Right atrium auricular region (tissue), 2 donors: ENCODE data around the gene STXBP1. TPM values are rescaled to one million over a fixed set of nuclear protein-coding genes. Genes with fewer than 3 reads are reported as not detected.

Source experiments
- DNase-seq: peaks from one replicate; pipeline ENCODE4 v3.0.0-alpha.2; 2019; ENCODE audit warnings: low spot score
- H3K27ac ChIP-seq, 2 donors: fragments of 200-600 bp; sonication (generic); 1 replicate in 1 of 2; 2 replicates in 1 of 2; pipeline ENCODE4 v1.5.1; 2016 to 2019
- H3K27me3 ChIP-seq, 2 donors: fragments of 200-600 bp; sonication (generic); one replicate each; pipeline versions ENCODE4 v1.5.1 to v1.6.0; 2017 to 2019
- H3K36me3 ChIP-seq: fragments of 200-600 bp; sonication (generic); one replicate; pipeline ENCODE4 v1.5.1; 2016
- H3K4me1 ChIP-seq, 2 donors: fragments of 200-600 bp; sonication (generic); one replicate each; pipeline versions ENCODE4 v1.5.1 to v1.6.0; 2017 to 2019
- H3K4me3 ChIP-seq, 2 donors: fragments of 200-600 bp; sonication (generic); 1 replicate in 1 of 2; 2 replicates in 1 of 2; pipeline ENCODE4 v1.5.1; 2017 to 2019; ENCODE audit warnings: mild to moderate bottlenecking in 1 of 2, moderate library complexity in 1 of 2
- H3K9me3 ChIP-seq, 2 donors: fragments of 200-600 bp; sonication (generic); one replicate each; pipeline ENCODE4 v1.5.1; 2019
- total RNA-seq, 2 donors: library from RNA; depleted of rRNA; stranded (reverse); fragments of >200 nt; gene quantifications; one replicate each; pipeline ENCODE4 v1.1.0, GENCODE V29; 2016
- TF ChIP-seq, protein P1 (sequence below), 2 donors: fragments of 200-600 bp; sonication (generic); IDR thresholded peaks; one replicate each; pipeline ENCODE4 v1.5.1; 2019; ENCODE audit warnings: antibody characterized with exemption in 2 of 2

STXBP1 gene
- total RNA-seq, 2 donors from 2014 or later: 44.9 to 72.8 TPM

DNA sequence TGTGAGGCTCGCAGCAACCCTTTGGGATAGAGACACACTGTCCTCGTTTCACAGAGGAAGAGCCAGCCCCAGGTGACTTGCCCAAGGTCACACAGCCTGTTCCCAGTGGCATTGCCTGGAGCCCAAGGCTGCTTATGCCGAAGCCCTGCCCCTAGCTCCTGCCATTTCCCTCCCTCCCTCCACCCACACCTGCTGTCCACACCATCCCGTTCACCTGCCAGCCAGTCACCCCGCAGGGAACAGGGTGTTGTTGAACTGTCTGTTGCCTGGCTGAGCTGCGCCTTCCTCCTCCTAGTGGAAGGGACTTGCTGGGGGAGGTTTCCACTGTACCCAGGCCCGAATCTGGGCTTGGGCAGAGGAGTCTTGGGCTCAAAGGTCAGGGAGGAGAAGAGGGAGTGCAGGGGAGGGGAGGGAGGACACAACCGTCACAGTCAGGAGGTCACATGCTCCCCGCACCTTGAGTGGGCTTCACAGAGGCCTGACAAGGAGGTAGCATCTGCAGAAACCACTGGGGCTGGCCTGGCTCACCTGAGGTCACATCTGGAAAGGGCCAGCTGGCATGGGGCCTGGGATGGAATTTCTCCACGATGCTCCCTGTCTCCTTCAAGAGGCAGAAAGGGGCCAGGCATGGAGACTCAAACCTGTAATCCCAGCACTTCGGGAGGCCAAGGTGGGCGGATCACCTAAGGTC is 110.1 kb downstream of the STXBP1 start:
- H3K4me1 ChIP-seq: peaks cover 0 to 13% of the 10 kb centered on the region in 2 donors
- no peak overlapping the region for H3K4me3 ChIP-seq
- no peak overlapping the region for H3K27ac ChIP-seq
- no peaks in the 10 kb centered on the region for H3K36me3 ChIP-seq
- no peaks in the 10 kb centered on the region for H3K27me3 ChIP-seq
- H3K9me3 ChIP-seq: no peaks in the 10 kb centered on the region
- TF ChIP-seq, protein P1, sequence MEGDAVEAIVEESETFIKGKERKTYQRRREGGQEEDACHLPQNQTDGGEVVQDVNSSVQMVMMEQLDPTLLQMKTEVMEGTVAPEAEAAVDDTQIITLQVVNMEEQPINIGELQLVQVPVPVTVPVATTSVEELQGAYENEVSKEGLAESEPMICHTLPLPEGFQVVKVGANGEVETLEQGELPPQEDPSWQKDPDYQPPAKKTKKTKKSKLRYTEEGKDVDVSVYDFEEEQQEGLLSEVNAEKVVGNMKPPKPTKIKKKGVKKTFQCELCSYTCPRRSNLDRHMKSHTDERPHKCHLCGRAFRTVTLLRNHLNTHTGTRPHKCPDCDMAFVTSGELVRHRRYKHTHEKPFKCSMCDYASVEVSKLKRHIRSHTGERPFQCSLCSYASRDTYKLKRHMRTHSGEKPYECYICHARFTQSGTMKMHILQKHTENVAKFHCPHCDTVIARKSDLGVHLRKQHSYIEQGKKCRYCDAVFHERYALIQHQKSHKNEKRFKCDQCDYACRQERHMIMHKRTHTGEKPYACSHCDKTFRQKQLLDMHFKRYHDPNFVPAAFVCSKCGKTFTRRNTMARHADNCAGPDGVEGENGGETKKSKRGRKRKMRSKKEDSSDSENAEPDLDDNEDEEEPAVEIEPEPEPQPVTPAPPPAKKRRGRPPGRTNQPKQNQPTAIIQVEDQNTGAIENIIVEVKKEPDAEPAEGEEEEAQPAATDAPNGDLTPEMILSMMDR (IDR thresholded peaks at IDR 0.05): no peak
- no peak for DNase-seq

DNA sequence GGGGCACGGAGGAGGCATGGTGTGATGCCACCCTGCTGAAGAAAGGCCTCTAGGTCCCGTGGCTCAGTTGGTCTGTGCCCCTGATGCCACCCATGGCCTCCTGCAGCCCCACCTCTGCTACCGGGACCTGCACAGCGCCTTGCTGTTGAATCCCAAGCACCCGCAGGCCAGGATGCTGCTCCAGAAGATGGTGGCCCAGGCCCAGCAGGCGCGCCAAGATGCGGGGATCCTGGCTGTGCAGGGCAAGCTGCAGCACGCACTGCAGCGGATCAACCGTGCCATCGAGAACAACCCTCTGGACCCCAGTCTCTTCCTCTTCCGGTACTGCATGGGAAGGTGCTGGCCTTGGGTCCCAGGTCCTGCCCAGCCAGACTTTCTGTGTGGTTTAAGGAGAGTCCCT is 110.9 kb downstream of the STXBP1 start:
- DNase-seq: no peak
- no peaks in the 10 kb centered on the region for H3K36me3 ChIP-seq
- no peaks in the 10 kb centered on the region for H3K9me3 ChIP-seq
- TF ChIP-seq, protein P1 (IDR thresholded peaks at IDR 0.05): no peak
- no peak overlapping the region for H3K27ac ChIP-seq
- no peaks in the 10 kb centered on the region for H3K27me3 ChIP-seq
- peaks cover 0 to 13% of the 10 kb centered on the region in 2 donors for H3K4me1 ChIP-seq
- H3K4me3 ChIP-seq: no peak overlapping the region

DNA sequence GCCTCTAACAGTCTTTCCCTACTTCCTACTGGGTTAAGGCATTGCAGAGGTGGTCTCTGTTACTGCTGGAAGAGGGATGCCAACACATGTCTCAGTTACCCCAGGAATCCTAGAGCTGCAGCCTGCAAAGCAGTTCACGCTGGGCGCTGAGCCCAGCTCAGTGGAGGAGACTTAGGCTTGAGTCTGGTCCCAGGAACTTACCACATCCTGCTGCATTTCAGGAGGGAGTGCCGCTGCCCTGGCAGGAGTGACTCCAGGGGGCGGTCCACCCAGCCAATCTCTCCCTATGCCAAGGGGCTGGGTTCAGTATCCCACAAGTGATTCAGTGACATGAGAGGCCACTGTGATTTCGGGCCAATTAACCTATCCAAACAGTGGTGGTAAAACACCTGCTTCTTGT is 111.4 kb downstream of the STXBP1 start:
- no peaks in the 10 kb centered on the region for H3K9me3 ChIP-seq
- H3K4me3 ChIP-seq: no peak overlapping the region

DNA sequence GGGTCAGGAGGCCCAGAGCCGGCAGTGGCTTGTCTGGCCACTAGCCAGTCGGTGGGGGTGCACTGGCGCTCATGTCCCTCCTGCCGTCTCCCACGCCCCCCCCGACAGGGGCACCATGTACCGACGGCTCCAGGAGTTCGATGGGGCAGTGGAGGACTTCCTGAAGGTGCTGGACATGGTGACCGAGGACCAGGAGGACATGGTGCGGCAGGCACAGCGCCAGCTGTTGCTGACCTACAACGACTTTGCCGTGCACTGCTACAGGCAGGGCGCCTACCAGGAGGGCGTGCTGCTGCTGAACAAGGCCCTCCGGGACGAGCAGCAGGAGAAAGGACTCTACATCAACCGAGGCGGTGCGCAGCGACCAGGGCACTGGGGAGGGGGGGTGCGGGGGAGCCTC is 111.9 kb downstream of the STXBP1 start:
- peaks cover 0 to 13% of the 10 kb centered on the region in 2 donors for H3K4me1 ChIP-seq
- H3K4me3 ChIP-seq: no peak overlapping the region
- DNase-seq: no peak
- no peaks in the 10 kb centered on the region for H3K27me3 ChIP-seq
- H3K9me3 ChIP-seq: no peaks in the 10 kb centered on the region
- TF ChIP-seq, protein P1 (IDR thresholded peaks at IDR 0.05): no peak
- H3K36me3 ChIP-seq: no peaks in the 10 kb centered on the region
- H3K27ac ChIP-seq: no peak overlapping the region

More for the DNA sequence above, 111.4 kb downstream of the STXBP1 start:
- TF ChIP-seq, protein P1 (IDR thresholded peaks at IDR 0.05): no peak
- no peak overlapping the region for H3K27ac ChIP-seq
- no peaks in the 10 kb centered on the region for H3K36me3 ChIP-seq
- no peaks in the 10 kb centered on the region for H3K27me3 ChIP-seq
- DNase-seq: no peak
- H3K4me1 ChIP-seq: peaks cover 0 to 13% of the 10 kb centered on the region in 2 donors

DNA sequence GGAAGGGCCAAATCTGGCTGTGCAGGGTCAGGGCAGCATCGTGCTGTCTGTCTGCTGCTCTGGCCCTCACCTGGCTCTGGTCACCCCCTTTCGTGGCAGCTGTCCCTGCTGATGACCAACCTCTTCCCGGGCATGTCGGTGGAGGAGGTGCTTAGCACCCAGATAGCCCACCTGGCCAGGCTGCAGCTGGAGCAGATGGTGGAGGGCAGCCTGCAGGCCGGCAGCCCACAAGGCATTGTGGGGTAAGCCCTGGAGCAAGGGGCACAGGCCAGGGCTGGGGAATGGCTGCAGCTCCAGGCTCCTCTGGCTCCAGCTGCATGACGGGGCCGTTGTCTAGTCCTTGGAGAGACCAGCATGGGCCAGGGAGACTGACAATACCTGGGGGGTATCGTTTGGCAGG is 114.8 kb downstream of the STXBP1 start:
- no peak overlapping the region for H3K27ac ChIP-seq
- H3K36me3 ChIP-seq: peaks cover 5% of the 10 kb centered on the region
- no peak for DNase-seq
- no peaks in the 10 kb centered on the region for H3K27me3 ChIP-seq
- H3K9me3 ChIP-seq: no peaks in the 10 kb centered on the region
- TF ChIP-seq, protein P1 (IDR thresholded peaks at IDR 0.05): no peak
- H3K4me1 ChIP-seq: peaks cover 0 to 13% of the 10 kb centered on the region in 2 donors
- no peak overlapping the region for H3K4me3 ChIP-seq

DNA sequence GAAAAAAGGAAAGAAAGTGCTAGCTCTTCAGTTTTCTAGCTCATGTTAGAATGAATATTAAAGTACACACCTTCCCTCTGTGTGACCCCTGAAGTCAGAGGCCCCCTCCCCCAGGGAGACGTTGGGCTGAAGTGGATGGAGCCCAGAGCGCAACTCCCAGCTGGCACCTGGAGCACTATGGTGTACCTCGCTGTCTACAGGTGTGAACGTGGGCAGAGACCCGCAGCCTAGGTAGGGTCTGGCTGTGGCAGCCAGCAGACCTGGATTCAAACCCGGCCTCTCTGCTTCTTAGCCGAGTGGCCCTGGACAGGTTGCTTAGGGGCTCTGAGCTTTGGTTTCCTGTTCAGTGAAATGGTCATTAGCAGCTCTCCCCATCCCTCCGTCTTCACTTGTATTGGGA is 116.7 kb downstream of the STXBP1 start:
- H3K4me3 ChIP-seq: no peak overlapping the region
- peaks cover 0 to 12% of the 10 kb centered on the region in 2 donors for H3K4me1 ChIP-seq
- TF ChIP-seq, protein P1 (IDR thresholded peaks at IDR 0.05): no peak
- H3K27me3 ChIP-seq: no peaks in the 10 kb centered on the region
- no peak overlapping the region for H3K27ac ChIP-seq
- peaks cover 12% of the 10 kb centered on the region for H3K36me3 ChIP-seq
- H3K9me3 ChIP-seq: no peaks in the 10 kb centered on the region
- DNase-seq: no peak
